ENCODE data around the gene AOAH.

Gene AOAH

GRCh38 chr7:36630112-36630650, 94.1 kb downstream of the AOAH start:
- TF ChIP-seq CTCF (IDR thresholded peaks at IDR 0.05; ENCODE audit: low read depth, low read length, missing control alignments): no peak
- DNase-seq: no peak
- in situ Hi-C loops (cut with HindIII; ENCODE audit: low pct_ligation_motif_present, low sequenced_read_pairs): no loop called here
- Histone ChIP-seq H3K27me3 (replicated peaks) (no peaks in the 10 kb centered on the region), H3K36me3 (replicated peaks) (no peaks in the 10 kb centered on the region), H3K4me3 (ENCODE audit: low read depth, low read length) (no peak overlapping the region), H3K27ac (no peak overlapping the region)

GRCh38 chr7:36629351-36629750, 94.9 kb downstream of the AOAH start:
- no peaks in the 10 kb centered on the region for H3K36me3 ChIP-seq (replicated peaks)
- H3K4me3 ChIP-seq (ENCODE audit: low read depth, low read length): no peak overlapping the region
- no peaks in the 10 kb centered on the region for H3K27me3 ChIP-seq (replicated peaks)
- no peak for TF ChIP-seq CTCF (IDR thresholded peaks at IDR 0.05; ENCODE audit: low read depth, low read length, missing control alignments)
- in situ Hi-C loops (cut with HindIII; ENCODE audit: low pct_ligation_motif_present, low sequenced_read_pairs): no loop called here
- H3K27ac ChIP-seq: no peak overlapping the region
- DNase-seq: no peak

GRCh38 chr7:36627836-36628235, 96.5 kb downstream of the AOAH start:
- no peak for DNase-seq
- no peaks in the 10 kb centered on the region for H3K36me3 ChIP-seq (replicated peaks)
- no peaks in the 10 kb centered on the region for H3K27me3 ChIP-seq (replicated peaks)
- in situ Hi-C loops (cut with HindIII; ENCODE audit: low pct_ligation_motif_present, low sequenced_read_pairs): no loop called here
- H3K27ac ChIP-seq: no peak overlapping the region
- TF ChIP-seq CTCF (IDR thresholded peaks at IDR 0.05; ENCODE audit: low read depth, low read length, missing control alignments): no peak
- H3K4me3 ChIP-seq (ENCODE audit: low read depth, low read length): no peak overlapping the region

GRCh38 chr7:36626111-36626510, 98.2 kb downstream of the AOAH start:
- no peak for DNase-seq
- TF ChIP-seq CTCF (IDR thresholded peaks at IDR 0.05; ENCODE audit: low read depth, low read length, missing control alignments): no peak
- H3K27me3 ChIP-seq (replicated peaks): no peaks in the 10 kb centered on the region
- H3K36me3 ChIP-seq (replicated peaks): no peaks in the 10 kb centered on the region
- in situ Hi-C loops (cut with HindIII; ENCODE audit: low pct_ligation_motif_present, low sequenced_read_pairs): no loop called here
- no peak overlapping the region for H3K27ac ChIP-seq
- H3K4me3 ChIP-seq (ENCODE audit: low read depth, low read length): no peak overlapping the region

- H3K36me3 ChIP-seq (replicated peaks): no peaks in the 10 kb centered on the region
- H3K4me3 ChIP-seq (ENCODE audit: low read depth, low read length): no peak overlapping the region
- no peak overlapping the region for H3K27ac ChIP-seq
- in situ Hi-C loops (cut with HindIII; ENCODE audit: low pct_ligation_motif_present, low sequenced_read_pairs): no loop called here
- H3K27me3 ChIP-seq (replicated peaks): no peaks in the 10 kb centered on the region
- no peak for TF ChIP-seq CTCF (IDR thresholded peaks at IDR 0.05; ENCODE audit: low read depth, low read length, missing control alignments)
- DNase-seq: no peak
Measured at GRCh38 chr7:36625247-36625646, 99.0 kb downstream of the AOAH start.

- Histone ChIP-seq H3K36me3 (replicated peaks) (no peaks in the 10 kb centered on the region), H3K4me3 (ENCODE audit: low read depth, low read length) (no peak overlapping the region), H3K27ac (no peak overlapping the region), H3K27me3 (replicated peaks) (no peaks in the 10 kb centered on the region)
- in situ Hi-C loops (cut with HindIII; ENCODE audit: low pct_ligation_motif_present, low sequenced_read_pairs): no loop called here
- no peak for TF ChIP-seq CTCF (IDR thresholded peaks at IDR 0.05; ENCODE audit: low read depth, low read length, missing control alignments)
- DNase-seq: no peak
Measured at GRCh38 chr7:36623247-36623646, 101.0 kb downstream of the AOAH start.

Data from brain microvascular endothelial cell (primary cell).